ENCODE measurements around the gene GNA12. TPM values are rescaled to one million over a fixed set of nuclear protein-coding genes. Genes with fewer than 3 reads are reported as not detected.

Gene GNA12
- total RNA-seq, 1 experiment from 2014 or later, result 35.5 TPM

- ChIA-PET POLR2A (ENCODE audit: low non-redundant PET) (no interaction called here), CTCF (no interaction called here)
- H3K9me3 ChIP-seq (ENCODE audit: low read depth, low read length, poor library complexity, severe bottlenecking), result no peaks in the 10 kb centered on the region
- H3K36me3 ChIP-seq (ENCODE audit: insufficient read depth, low read length, poor library complexity, severe bottlenecking), result no peaks in the 10 kb centered on the region
- TF ChIP-seq, protein P1, sequence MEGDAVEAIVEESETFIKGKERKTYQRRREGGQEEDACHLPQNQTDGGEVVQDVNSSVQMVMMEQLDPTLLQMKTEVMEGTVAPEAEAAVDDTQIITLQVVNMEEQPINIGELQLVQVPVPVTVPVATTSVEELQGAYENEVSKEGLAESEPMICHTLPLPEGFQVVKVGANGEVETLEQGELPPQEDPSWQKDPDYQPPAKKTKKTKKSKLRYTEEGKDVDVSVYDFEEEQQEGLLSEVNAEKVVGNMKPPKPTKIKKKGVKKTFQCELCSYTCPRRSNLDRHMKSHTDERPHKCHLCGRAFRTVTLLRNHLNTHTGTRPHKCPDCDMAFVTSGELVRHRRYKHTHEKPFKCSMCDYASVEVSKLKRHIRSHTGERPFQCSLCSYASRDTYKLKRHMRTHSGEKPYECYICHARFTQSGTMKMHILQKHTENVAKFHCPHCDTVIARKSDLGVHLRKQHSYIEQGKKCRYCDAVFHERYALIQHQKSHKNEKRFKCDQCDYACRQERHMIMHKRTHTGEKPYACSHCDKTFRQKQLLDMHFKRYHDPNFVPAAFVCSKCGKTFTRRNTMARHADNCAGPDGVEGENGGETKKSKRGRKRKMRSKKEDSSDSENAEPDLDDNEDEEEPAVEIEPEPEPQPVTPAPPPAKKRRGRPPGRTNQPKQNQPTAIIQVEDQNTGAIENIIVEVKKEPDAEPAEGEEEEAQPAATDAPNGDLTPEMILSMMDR (conservative IDR thresholded peaks at IDR 0.05; ENCODE audit: low read depth, low read length), result no peak
- TF ChIP-seq EZH2 (IDR thresholded peaks at IDR 0.05; ENCODE audit: borderline replicate concordance, low read depth, low read length, poor library complexity, severe bottlenecking), result no peak
- no peaks in the 10 kb centered on the region for H3K27me3 ChIP-seq (replicated peaks; ENCODE audit: insufficient read depth, low read depth, low read length, poor library complexity)
- intact Hi-C loops (cut with micrococcal nuclease; ENCODE audit: unreplicated experiment), result no loop called here
- BruUV-seq (replicated peaks), result no TSS peak
- H3K27ac ChIP-seq (ENCODE audit: low read depth, low read length, poor library complexity, severe bottlenecking), result no peak overlapping the region
- no peak overlapping the region for H3K4me3 ChIP-seq (ENCODE audit: low read depth, low read length, poor library complexity, severe bottlenecking)
- no peak for DNase-seq (ENCODE audit: low spot score)
- H3K4me1 ChIP-seq (ENCODE audit: insufficient read depth, low read length, poor library complexity, severe bottlenecking), result peaks cover 30% of the 10 kb centered on the region
Measured at GRCh38 chr7:2755531-2755930, 88.6 kb downstream of the GNA12 start.

DNA sequence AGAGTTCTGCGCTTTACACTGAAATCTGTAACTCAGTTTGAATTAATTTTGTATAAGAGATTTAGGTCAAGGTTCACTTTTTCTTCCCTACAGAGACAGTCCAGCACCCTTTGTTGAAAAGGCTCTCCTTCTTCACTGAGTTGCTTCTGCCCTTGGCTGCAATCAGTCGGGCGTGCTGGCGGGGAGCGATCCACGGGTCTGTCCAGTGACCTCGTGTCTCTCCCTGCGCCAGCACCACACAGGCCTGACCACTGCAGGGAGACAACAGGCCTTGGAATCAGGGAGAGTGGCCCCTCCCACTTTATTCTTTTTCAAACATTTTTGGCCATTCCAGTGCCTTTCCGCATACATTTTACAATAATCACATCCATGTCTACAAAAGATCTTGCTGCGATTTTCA is 89.2 kb downstream of the GNA12 start:
- no peak for DNase-seq (ENCODE audit: low spot score)
- CTCF ChIA-PET, result no interaction called here
- POLR2A ChIA-PET (ENCODE audit: low non-redundant PET), result no interaction called here
- H3K4me1 ChIP-seq (ENCODE audit: insufficient read depth, low read length, poor library complexity, severe bottlenecking), result peaks cover 24% of the 10 kb centered on the region
- H3K4me3 ChIP-seq (ENCODE audit: low read depth, low read length, poor library complexity, severe bottlenecking), result no peak overlapping the region
- no peak for TF ChIP-seq EZH2 (IDR thresholded peaks at IDR 0.05; ENCODE audit: borderline replicate concordance, low read depth, low read length, poor library complexity, severe bottlenecking)
- TF ChIP-seq, protein P1 (conservative IDR thresholded peaks at IDR 0.05; ENCODE audit: low read depth, low read length), result no peak
- no peaks in the 10 kb centered on the region for H3K27me3 ChIP-seq (replicated peaks; ENCODE audit: insufficient read depth, low read depth, low read length, poor library complexity)
- H3K9me3 ChIP-seq (ENCODE audit: low read depth, low read length, poor library complexity, severe bottlenecking), result no peaks in the 10 kb centered on the region
- H3K36me3 ChIP-seq (ENCODE audit: insufficient read depth, low read length, poor library complexity, severe bottlenecking), result no peaks in the 10 kb centered on the region
- H3K27ac ChIP-seq (ENCODE audit: low read depth, low read length, poor library complexity, severe bottlenecking), result no peak overlapping the region
- BruUV-seq (replicated peaks), result no TSS peak
- intact Hi-C loops (cut with micrococcal nuclease; ENCODE audit: unreplicated experiment), result no loop called here

DNA sequence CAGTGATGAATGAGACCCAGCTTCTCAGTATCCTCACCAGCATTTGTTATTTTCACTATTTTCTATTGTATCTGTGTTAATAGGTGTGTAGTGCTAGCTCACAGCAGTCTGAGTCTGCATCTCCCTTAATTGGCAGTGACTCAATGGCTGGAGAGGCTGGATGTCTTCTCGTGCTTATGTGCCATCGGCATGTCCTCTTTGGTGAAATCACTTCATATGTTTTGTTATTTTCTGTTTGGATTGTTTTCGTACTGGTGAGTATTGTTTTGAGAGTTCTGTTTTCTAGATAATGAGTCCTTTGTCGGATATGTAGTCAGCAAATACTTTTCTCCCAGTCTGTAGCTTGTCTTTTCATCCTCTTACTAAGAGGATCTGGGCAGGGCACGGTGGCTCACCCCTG is 90.0 kb downstream of the GNA12 start:
- ChIA-PET CTCF (interaction anchor here (0.7 kb wide), 1 partner anchor 83 kb away, joined by 3 read pairs; no protein-coding TSS in a partner anchor), POLR2A (ENCODE audit: low non-redundant PET) (no interaction called here)
- no peak for DNase-seq (ENCODE audit: low spot score)
- Histone ChIP-seq H3K4me3 (ENCODE audit: low read depth, low read length, poor library complexity, severe bottlenecking) (no peak overlapping the region), H3K4me1 (ENCODE audit: insufficient read depth, low read length, poor library complexity, severe bottlenecking) (peaks cover 18% of the 10 kb centered on the region), H3K36me3 (ENCODE audit: insufficient read depth, low read length, poor library complexity, severe bottlenecking) (no peaks in the 10 kb centered on the region), H3K27me3 (replicated peaks; ENCODE audit: insufficient read depth, low read depth, low read length, poor library complexity) (no peaks in the 10 kb centered on the region), H3K27ac (ENCODE audit: low read depth, low read length, poor library complexity, severe bottlenecking) (no peak overlapping the region), H3K9me3 (ENCODE audit: low read depth, low read length, poor library complexity, severe bottlenecking) (no peaks in the 10 kb centered on the region)
- TF ChIP-seq EZH2 (IDR thresholded peaks at IDR 0.05; ENCODE audit: borderline replicate concordance, low read depth, low read length, poor library complexity, severe bottlenecking), result no peak
- TF ChIP-seq, protein P1 (conservative IDR thresholded peaks at IDR 0.05; ENCODE audit: low read depth, low read length), result no peak
- BruUV-seq (replicated peaks), result no TSS peak
- intact Hi-C loops (cut with micrococcal nuclease; ENCODE audit: unreplicated experiment), result no loop called here

Measured in A673 (cell line).